HL-60/S4 treated with phorbol 12-myristate 13-acetate at 8.2 ng/mL for 4 days and 3 days (cell line): ENCODE results near the gene ZEB2.

ENCODE experiments used
- in situ Hi-C: fragments of 300-500 bp; cut with MboI; formaldehyde crosslinking; loops from 2 replicates; pipeline ENCODE4 v1.15.0; 2022; ENCODE audit warnings: low sequenced_read_pairs

ZEB2 gene

GRCh38 chr2:144501118-144501517, 18.8 kb downstream of the ZEB2 start:
- in situ Hi-C loops: loop anchor here (25.0 kb wide), 1 partner anchor 186 kb away; no protein-coding TSS in a partner anchor

DNA sequence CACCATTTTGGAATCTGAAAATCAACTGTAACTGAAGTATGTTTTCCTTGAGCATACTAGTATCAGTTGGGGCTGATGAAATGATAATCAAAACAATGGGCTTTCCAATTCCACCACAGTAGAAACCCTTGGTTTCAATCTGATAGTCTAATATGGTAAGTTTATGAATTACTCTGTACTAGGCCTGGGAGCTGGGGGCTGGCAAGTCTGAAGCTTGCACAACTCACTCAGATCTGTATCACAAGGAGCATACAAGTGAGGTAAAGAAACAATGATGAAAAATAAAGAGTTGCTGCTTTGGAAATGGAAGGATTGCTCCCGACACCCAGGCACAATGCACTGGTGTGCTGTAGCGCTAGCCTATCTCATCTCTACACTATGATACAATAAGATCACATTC, 19.4 kb downstream of the ZEB2 start:
- in situ Hi-C loops: loop anchor here (25.0 kb wide), 1 partner anchor 187 kb away; no protein-coding TSS in a partner anchor

DNA sequence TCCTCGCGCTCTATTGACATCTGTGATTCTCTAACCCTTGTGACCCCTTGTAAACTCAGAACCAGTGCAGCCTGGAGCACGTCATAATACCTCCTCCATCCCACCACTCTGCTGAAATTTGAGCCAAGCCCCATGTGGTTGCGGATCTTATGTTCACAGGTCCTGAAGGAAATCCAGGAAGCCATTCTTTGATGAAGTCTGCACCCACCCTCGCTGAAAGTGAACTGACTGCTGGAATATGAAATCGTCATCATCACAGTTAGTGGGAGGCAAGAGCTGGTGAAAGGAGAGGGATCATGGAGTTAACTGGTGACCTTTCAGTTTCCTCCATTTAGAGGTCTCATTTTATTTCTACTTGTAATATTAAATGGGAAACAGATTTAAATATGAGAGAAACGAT, 21.6 kb downstream of the ZEB2 start:
- in situ Hi-C loops: no loop called here

DNA sequence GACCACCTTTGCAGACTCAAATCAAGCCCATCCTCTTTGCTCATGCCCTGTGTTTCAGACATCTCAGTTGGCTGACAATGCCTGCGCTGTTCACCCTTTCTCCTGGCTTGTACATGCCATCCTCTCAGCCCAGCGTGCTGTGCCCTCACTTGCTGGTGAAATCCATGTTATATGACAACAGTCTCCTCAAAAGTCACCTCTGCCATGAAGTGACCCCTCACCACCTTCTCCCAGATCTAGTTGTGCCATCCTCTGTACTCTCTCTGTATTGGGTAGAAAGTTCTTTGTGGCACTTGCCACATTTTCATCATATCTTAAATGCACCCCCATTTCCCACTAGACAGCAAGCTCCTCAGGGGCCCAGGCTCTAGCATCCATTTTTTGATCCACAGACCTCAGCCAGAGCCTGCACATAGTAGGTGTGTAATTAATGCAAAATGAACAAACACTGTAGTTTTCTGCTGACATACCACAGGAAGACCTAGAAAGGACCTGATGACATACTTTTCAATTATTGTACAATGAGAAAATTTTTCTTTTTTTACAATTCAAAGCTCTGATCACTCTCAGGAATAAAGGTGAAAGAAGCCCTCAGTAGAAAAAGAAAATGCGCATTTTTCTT, 22.8 kb downstream of the ZEB2 start:
- in situ Hi-C loops: no loop called here

DNA sequence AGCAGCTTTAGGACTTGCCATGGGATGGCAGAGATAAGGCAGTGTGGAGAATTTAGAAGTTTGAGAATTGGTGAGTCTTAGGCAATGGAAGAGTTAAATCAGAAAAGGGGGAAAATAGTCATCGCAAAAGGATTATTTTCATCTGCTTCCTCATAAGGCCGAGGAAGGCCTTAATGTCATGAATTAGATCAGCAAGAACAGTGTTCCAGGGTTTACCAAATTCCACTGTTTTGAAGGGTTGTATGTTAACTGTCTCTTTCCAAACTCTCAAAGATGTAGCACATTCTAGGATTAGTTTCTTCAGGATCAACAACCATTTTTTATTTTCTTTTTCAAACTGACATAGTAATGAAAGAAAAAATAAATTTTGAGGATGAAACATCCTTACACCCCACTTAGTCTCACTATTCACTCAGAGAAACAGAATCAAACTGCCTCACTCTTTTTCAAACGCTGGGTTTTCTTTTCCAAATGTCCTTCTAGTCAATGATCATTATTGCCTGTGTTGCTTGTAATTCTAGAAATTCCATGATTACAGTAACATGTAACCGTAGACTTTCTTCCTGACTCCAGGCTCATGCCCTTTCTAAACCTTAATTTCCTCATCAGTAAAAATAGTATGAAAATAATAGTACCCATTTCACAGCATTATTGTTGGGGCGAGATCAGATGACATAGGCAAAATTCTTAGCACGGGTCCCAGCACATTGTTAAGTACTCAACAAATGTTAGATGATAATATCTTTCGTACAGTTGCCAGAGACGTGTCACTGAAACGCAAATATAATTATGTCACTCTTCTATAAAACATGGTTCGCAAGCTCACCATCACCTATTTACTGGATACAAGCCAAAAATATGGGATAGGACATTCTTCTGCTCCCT, 23.6 kb downstream of the ZEB2 start:
- in situ Hi-C loops: no loop called here

DNA sequence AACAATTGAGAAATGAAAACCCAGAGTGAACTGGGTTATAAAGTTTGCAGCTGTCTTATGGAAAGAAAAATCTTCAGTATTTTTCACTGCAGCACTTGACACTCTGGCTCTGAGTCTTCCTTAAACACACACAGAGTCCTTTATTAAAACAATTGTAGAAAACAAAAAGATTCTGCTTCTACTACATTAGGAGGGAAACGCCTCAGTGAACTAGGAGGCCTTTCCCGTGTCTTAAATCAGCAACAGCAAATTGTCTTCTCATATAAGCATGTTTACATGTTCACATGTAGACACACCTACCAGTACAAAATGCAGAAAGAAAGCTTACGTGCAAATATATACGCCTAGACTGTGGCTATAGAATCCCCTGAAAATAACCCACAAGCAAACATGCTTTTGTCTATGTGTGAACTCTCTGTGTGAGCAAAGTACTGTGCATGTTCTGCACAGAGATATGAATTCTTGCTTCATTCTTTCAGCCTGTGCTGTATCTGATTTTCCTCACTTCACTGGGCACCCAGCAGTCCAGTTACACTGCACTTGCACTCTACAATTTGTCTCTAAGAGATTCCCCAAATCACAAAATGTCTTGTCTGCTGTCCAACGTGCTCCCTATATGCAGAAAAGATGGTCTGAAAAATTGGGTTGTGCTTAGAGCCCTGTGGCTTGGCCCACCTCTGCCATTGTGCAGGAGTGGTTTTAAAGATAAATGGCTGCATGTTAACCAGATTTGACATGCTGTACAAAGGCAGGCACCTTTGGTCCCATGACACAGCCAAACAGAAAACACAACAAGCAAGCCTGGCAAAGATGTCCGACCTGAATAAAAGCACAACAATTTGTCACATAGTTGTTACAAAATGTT, 24.5 kb downstream of the ZEB2 start:
- in situ Hi-C loops: no loop called here

DNA sequence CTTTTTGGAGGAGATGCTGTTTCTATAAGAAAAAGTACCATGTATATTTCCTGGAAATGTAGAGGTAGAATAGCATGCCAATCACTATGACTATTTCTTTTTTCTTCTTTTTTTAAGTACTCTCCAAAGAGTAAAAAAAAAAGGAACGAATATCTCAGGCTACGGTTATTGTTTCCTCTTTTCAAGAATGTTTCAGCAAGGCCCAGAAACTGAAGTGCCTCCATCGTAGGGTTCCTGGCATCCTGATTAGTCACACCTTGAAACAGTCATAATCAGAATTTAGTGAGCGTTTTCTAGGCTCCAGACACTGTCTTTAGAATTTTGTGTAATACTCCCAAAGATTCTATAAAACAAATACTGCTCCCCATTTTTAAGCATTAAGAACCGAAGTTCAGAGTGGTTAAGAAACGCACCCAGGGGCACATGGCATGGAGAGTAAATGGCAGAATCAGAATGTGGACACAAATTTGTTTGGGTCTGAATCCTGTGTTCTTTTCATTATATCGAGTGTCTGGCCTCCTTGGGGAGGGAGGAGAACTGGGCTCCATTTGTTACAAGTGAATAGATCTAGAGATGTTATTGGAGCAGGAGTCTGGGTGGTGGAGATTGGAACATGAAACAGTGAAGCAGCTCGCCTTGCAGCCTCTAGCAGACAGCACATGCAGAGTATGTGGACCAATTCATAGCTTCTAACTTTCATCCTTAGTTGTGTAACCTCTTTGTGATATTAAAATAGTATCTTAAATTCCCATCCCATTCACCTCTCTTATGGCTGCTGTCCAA, 26.7 kb downstream of the ZEB2 start:
- in situ Hi-C loops: no loop called here

DNA sequence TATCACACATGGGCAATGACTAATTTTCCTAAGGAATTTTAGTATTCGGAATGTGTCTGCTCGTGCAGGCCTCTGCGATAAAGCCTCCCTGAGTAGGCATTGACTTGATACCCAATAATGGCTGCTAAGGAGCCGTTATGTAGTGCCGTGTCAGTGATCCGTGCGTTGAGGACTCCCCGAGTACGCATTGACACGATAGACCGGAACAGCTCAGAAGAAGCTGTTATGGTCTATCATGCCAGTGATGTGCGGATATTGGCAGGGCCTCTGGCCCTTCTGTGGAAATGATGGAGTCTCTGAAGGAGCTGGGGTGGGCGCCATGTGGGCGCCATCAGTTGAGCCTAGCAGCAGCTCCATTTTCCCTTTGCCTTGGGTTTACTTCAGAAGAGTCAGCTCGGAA, 29.1 kb downstream of the ZEB2 start:
- in situ Hi-C loops: no loop called here

DNA sequence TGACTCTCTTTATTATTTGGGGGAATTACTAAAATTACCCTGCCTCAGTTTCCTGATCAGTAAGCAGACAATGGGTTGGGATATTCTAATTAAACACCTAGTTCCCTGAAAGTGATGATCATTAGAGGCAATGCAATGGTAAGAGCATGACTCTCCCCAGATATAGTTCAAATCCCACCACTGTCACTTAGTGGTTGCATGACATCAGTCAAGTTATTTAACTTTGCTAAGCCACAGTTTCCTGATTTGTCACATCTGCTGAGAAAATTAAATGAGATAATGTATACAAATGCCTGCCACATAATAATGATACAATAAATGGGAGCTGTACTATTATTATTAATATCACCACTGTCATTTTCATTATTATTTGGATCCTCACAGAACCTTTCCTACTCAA, 29.9 kb downstream of the ZEB2 start:
- in situ Hi-C loops: no loop called here

- in situ Hi-C loops: no loop called here
These were observed 30.5 kb downstream of the ZEB2 start for GRCh38 chr2:144489315-144489916.

GRCh38 chr2:144484201-144484948, 35.5 kb downstream of the ZEB2 start:
- in situ Hi-C loops: no loop called here

GRCh38 chr2:144481666-144482065, 38.3 kb downstream of the ZEB2 start:
- in situ Hi-C loops: no loop called here

- in situ Hi-C loops: no loop called here
These were observed 38.8 kb downstream of the ZEB2 start for GRCh38 chr2:144481109-144481508.

- in situ Hi-C loops: no loop called here
These were observed 39.6 kb downstream of the ZEB2 start for GRCh38 chr2:144480285-144480684.

DNA sequence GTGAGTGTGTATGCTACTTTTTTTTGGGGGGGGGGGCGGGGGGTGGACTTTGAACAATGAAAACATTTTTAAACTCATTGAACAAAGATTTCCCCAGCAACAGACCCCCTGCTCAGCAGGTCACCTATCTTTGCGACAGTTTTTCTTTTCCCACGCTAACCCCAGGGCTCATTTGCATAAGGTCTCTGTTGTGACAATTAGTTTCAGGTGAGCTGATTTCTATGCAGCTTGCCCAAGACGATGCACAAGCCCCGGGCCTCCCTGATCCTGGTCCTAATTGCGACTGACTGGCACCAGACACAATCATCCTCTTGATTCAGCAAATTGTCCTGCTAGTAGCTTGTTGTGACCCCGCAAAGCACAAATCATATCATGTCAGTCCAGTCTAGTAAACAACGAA, 40.3 kb downstream of the ZEB2 start:
- in situ Hi-C loops: no loop called here

- in situ Hi-C loops: no loop called here
These were observed 40.8 kb downstream of the ZEB2 start for GRCh38 chr2:144479138-144479537.

DNA sequence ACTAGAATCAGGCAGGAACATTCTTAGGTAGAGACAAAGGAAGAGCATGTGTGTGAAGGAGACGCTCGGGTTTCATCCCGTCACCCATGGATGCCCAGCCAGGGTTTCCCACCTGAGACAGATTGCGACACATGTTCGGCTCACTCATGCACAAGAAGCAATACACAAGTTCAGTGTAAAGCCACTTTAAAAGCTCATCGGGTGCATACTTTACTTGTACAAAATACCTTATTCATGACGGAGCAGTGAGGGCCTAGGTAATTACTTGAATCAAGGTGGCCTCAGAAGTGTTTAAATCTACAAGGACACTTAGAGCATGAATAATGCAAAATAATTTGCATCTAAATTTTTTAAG, 42.0 kb downstream of the ZEB2 start:
- in situ Hi-C loops: no loop called here

GRCh38 chr2:144477281-144477956, 42.5 kb downstream of the ZEB2 start:
- in situ Hi-C loops: no loop called here

DNA sequence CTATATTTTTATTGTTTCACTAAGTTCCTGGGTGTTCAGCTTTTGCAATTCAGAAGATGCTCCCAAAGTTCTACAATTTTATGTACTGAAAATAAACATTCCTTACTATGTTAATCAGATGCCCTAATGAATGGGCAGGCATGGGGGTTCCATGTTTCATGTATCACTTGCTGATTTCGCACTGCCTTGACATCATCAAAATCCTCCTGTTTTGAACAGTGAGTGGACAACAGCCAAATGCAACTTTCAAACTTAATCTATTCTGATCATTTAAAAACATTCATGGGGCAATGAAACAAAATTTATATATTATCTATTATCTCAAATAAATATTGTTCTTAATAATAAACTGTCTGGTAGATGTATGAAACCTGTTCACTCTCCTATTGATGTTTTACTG, 43.2 kb downstream of the ZEB2 start:
- in situ Hi-C loops: no loop called here
